Glomerular endothelial cell (primary cell): ENCODE measurements around the gene HBEGF. TPM values are rescaled to one million over a fixed set of nuclear protein-coding genes. Genes with fewer than 3 reads are reported as not detected.

Experiments
- DNase-seq: peaks from one replicate; pipeline ENCODE4 v3.0.0-alpha.2; 2011; ENCODE audit warnings: low read depth, low spot score; ENCODE audit errors: extremely low read depth
- total RNA-seq: library from RNA; depleted of rRNA; stranded (reverse); fragments of >200 nt; gene quantifications from 2 replicates; pipeline ENCODE4 v1.2.3, GENCODE V29; 2015

Gene HBEGF
- total RNA-seq, 1 donor from 2014 or later: 86.3 TPM

DNA sequence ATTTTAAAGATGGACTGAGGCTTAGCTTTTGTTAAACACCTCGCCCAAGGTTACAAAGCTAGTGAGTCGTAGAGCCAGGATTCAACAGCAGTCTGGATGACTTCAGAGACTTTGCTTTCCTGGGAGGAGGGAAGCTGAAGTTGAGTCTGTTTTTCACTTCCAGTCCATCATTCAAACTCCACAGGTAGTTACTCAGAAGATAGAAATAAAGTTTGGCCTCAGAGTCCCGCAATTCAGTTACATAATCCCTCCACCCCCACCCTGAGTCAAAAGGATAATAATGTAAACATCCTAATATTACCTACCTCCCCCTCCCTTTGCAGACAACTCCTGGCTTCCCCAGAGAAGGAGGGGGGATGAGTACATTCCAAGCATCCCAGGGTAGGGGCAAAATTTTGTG is 8.1 kb downstream of the HBEGF start:
- DNase-seq: no peak

DNA sequence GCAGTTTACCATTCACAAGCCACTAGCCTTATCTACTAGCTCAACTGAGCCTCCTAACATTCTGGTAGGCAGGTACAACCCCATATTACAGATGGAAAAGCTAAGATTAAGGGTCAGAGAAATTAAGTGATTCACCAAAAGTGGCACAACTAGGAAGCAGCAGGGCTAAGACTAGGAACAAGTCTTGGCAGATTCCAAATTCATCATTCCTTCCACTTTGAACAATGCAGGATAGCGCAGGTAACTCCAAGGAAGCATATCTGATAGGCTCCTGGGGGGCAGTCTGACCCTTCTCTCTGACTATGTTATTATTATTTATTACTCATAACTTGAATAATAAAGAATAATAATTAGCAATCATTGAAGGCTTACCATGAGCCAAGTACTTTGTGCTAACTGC is 8.5 kb downstream of the HBEGF start:
- DNase-seq: no peak

DNA sequence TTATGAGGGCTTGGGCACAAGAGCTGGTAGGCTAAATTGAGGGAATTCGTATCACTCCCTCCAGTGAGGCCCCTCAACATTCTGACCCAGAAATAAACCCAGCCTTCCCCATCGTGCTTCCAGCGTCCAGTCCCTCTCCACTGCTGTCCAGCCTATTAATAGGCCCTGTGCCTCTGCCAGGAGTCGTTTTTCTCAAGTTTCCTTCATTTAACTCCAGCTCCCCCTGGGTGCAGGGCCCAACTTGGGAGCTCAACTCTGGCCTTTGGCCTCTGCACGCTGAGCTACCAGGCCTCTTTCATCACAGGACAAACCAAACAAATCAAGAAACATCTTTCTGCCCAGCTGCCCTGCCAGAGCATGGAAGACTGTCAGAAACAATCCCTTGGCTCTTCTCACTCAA is 10.0 kb downstream of the HBEGF start:
- DNase-seq: no peak

DNA sequence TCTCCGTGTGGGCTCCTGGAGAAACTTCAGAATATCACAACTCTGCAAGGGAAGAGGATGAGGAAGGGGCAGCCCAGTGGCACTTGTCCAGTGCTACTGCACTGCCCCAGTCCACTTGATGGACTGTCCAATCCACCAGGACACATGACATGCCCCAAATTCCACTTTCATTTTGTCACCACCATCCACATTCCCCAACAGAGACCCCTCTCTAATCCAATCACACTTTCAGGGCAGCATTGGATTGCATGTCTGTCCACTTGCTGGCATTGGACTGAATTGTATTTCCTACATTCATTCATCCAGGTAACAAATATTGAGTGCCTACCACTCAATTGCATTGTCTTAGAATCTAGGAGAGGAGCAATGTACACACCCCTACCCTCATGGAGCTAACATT is 14.8 kb downstream of the HBEGF start:
- no peak for DNase-seq

- peak; percentile 61 for DNase-seq
Observed at GRCh38 chr5:140329739-140330481, 16.5 kb downstream of the HBEGF start.

- DNase-seq: no peak
Observed at GRCh38 chr5:140328036-140328764, 18.2 kb downstream of the HBEGF start.

DNA sequence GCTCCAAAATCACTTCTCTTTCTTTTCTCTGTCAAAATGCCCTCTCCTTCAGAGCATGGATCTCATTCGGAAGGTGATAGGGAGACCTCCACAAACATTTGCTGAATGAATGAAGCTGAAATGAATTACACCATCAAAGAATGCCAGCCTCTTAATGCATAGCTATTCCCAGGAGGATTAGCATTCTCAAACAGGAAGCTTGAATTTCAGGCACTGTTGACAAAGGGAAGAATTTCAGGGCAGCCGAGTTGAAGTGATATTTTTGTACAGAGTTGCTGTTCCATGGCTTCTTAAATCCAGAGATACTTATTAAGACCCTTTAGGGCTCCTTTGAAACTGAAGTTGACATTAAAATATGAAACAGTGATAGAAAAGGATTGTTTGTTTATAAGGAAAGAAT is 18.8 kb downstream of the HBEGF start:
- no peak for DNase-seq

GRCh38 chr5:140325486-140325885 is 20.9 kb downstream of the HBEGF start:
- DNase-seq: no peak

GRCh38 chr5:140324617-140325241 is 21.7 kb downstream of the HBEGF start:
- DNase-seq: no peak

DNA sequence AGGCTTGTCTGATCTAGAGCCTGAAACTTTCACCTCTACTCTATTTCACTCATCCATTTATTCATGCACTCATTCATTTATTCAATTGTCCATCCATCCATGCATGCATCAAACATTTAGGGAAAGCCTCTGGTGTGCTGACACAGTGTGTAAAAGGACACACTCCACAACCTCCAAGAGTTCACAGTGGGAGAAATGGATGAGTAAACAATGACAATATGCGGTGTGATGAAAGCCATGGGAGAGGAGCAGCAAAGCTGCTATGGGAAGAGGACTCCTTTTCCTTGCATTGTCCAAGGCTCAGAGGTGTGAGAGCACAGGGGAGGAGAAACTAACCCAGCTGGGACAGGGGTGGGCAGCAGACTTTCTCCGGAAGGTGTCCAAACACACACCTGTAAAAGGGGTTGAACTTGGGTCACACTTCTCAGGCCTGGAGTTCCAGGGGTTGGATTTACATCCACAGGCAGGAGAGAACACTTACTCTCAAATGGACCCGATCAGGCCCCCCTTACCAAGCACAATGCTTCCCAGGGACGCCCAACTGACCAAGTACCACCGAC is 22.3 kb downstream of the HBEGF start:
- no peak for DNase-seq

GRCh38 chr5:140322751-140323731 is 23.4 kb downstream of the HBEGF start:
- DNase-seq: no peak

- no peak for DNase-seq
Observed at GRCh38 chr5:140321796-140322195, 24.6 kb downstream of the HBEGF start.

DNA sequence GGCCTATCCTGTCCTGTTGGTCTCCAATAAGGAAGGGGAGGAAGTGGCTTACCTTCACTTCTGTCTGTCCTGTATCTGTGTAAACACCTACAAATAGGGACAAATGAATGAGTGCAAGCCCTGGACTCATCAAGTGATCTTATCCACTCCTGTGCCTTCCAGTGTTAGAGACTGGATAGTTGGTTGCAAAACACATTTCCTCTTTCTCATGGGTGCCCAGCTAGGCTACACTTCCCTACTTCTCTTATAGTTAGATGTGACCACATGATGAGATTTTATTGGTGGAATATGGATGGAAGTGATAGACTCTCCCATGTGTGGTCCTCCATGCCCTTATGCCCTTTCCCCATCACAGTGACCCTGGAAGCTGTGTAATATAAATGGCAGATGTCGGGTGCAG is 26.6 kb downstream of the HBEGF start:
- no peak for DNase-seq

GRCh38 chr5:140318792-140319191 is 27.6 kb downstream of the HBEGF start:
- DNase-seq: no peak

GRCh38 chr5:140317859-140318258 is 28.5 kb downstream of the HBEGF start:
- DNase-seq: no peak

GRCh38 chr5:140312791-140313189 is 33.6 kb downstream of the HBEGF start:
- no peak for DNase-seq

GRCh38 chr5:140312067-140312790 is 34.2 kb downstream of the HBEGF start:
- DNase-seq: peak; percentile 99

GRCh38 chr5:140311011-140311467 is 35.4 kb downstream of the HBEGF start:
- peak; percentile 88 for DNase-seq

DNA sequence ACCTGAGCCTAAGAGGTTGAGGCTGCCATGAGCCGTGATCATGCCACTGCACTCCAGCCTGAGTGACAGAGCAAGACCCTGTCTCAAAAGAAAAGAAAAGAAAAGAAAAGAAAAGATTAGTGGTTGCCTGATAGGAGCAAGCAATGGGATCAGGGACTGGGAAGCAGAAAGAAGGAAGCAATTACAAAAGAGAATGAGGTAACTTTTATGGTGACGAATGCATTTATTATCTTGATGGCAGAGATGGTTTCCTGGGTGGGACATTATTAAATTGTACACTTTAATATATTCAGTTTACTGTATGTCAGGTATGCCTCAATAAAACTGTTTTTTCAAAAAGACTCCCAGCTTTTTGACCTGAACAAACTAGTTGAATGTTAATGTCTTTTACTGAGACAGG is 36.0 kb downstream of the HBEGF start:
- DNase-seq: no peak
